ENCODE measurements around the gene SEMA6B. TPM values are rescaled to one million over a fixed set of nuclear protein-coding genes. Genes with fewer than 3 reads are reported as not detected.

Gene SEMA6B
- total RNA-seq, 1 donor from 2014 or later: 25.3 TPM

DNA sequence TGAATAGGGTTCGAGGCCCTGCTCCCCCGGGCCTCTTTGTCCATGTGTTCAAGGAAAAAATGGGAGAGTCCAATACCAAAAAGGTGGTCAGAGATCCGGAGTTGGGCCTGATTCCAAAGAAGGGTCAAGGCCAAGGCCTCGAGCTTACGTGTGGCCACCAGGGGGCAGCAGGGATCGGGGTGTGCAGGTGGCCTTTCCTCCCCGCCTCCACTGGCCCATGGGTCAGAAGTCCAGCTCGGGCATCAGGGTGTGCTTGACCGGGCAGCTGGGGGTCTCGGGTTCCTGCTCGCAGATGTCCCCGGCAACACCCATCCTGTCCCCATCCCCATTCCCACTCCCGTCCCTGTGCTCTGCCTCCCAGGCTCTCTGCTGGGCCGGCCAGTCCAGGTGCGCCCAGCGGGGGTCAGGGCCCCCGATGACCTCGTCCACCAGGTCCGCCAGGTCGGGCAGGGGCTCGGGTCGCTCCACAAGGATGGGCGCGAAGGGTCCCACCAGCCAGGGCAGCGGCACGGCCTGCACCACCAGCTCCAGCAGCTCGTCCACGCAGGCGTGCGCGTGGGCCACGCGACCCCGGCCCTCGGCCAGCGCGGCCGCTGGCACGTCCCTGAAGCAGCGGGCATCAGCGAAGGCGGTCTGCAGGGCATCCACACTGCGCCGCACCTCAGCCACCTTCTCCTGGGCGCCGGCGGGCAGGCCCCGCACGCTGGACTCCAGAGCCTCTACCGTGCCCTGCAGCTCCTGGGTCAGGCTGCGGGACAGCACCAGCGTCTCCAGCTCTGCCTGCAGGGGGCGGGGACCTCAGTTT is 36.0 kb downstream of the SEMA6B start:
- H3K4me1 Mint-ChIP-seq: no peaks in the 10 kb centered on the region
- H3K9me3 Mint-ChIP-seq: no peaks in the 10 kb centered on the region
- no peaks in the 10 kb centered on the region for H3K36me3 Mint-ChIP-seq (ENCODE audit: low read depth)
- TF ChIP-seq, protein P1, sequence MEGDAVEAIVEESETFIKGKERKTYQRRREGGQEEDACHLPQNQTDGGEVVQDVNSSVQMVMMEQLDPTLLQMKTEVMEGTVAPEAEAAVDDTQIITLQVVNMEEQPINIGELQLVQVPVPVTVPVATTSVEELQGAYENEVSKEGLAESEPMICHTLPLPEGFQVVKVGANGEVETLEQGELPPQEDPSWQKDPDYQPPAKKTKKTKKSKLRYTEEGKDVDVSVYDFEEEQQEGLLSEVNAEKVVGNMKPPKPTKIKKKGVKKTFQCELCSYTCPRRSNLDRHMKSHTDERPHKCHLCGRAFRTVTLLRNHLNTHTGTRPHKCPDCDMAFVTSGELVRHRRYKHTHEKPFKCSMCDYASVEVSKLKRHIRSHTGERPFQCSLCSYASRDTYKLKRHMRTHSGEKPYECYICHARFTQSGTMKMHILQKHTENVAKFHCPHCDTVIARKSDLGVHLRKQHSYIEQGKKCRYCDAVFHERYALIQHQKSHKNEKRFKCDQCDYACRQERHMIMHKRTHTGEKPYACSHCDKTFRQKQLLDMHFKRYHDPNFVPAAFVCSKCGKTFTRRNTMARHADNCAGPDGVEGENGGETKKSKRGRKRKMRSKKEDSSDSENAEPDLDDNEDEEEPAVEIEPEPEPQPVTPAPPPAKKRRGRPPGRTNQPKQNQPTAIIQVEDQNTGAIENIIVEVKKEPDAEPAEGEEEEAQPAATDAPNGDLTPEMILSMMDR (conservative IDR thresholded peaks at IDR 0.05): peak; percentile 69
- no peak overlapping the region for H3K4me3 Mint-ChIP-seq
- no peaks in the 10 kb centered on the region for H3K27me3 Mint-ChIP-seq (ENCODE audit: low read depth)
- DNase-seq (ENCODE audit: low read depth, low spot score): peak; percentile 58
- H3K27ac Mint-ChIP-seq (ENCODE audit: unreplicated experiment): no peak overlapping the region

DNA sequence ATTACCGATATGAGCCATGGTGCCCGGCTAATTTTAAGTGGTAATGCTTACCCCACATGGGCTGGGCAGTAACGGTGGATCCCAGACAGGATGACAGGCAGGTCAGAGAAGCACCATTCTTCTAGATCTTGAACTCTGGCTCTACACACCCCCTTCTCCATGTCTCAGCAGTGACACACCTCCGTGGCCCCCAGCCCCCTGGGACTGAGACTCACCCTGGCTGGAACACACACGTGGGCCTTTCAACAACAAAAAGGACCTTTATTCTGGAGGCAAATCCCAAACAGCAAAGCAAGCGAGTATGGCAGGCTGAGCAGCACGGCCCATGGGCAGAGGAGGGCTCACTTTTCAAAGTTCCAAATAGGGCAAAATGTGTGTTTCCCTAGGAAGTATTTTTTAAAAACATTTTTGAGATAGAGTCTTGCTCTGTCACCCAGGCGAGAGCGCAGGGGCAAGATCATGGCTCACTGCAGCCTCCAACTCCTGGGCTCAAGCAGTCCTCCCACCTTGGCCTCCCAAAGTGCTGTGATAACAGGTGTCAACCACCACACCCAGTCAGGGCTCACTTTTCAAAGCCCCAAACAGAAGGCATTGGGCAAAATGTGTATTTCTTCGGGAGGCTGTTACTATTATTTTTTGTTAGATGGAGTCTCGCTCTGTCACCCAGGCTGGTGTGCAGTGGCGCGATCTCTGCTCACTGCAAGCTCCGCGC is 37.0 kb downstream of the SEMA6B start:
- no peak for DNase-seq (ENCODE audit: low read depth, low spot score)
- TF ChIP-seq, protein P1 (conservative IDR thresholded peaks at IDR 0.05): no peak
- Mint-ChIP-seq H3K27me3 (ENCODE audit: low read depth) (no peaks in the 10 kb centered on the region), H3K36me3 (ENCODE audit: low read depth) (no peaks in the 10 kb centered on the region), H3K4me1 (no peaks in the 10 kb centered on the region), H3K9me3 (no peaks in the 10 kb centered on the region), H3K27ac (ENCODE audit: unreplicated experiment) (no peak overlapping the region), H3K4me3 (no peak overlapping the region)

DNA sequence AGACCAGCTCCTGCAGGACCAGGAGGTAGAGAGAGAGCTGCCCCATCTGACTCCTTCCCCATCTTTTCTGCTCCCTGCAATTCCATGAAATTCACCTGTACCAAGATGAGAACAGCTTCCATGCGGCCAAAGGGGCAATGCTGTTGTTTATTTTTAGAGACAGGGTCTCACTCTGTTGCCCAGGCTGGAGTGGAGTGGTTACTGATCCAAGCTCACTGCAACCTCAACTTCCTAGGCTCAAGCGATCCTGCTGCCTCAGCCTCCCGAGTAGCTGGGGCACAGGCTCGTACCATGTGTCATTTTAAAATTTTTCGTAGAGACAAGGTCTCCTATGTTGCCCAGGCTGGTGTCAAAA is 37.6 kb downstream of the SEMA6B start:
- Mint-ChIP-seq H3K4me3 (no peak overlapping the region), H3K27me3 (ENCODE audit: low read depth) (no peaks in the 10 kb centered on the region), H3K27ac (ENCODE audit: unreplicated experiment) (no peak overlapping the region), H3K36me3 (ENCODE audit: low read depth) (no peaks in the 10 kb centered on the region), H3K4me1 (no peaks in the 10 kb centered on the region), H3K9me3 (no peaks in the 10 kb centered on the region)
- TF ChIP-seq, protein P1 (conservative IDR thresholded peaks at IDR 0.05): no peak
- DNase-seq (ENCODE audit: low read depth, low spot score): no peak

DNA sequence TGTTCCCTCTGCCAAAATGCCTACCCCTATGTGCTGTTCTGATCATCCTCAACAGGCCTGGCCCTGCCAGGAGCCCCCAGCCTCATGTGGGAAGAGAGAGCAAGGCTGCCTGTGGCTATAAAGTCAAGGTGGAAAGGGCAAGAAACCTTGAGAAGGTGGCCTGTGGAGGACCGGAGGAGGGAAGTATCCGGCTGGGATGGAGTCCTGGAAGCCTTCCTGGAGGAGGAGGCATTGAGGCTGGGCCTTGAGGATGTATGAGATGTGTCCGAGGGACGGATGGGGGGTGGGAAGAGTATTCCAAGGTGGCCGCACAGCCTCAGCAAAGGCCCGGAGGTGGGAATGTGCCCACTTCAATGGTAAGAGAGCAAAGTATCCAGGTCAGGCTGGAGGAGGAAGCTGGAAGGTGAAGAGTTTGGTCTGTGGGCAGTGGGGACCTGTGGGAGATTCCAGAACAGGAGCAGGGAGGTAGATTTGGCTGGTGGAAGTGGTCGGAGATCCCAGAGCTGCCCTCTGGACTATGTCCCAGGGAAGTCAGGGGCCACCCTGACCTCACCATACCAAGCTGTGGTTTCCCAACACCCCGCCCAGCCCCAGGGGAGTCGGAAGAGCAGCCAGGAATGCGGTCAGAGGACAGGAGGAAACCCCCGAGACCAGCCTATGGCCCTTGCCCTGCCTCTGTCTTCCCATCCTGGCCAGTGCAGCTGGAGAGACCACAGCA is 38.2 kb downstream of the SEMA6B start:
- no peaks in the 10 kb centered on the region for H3K4me1 Mint-ChIP-seq
- no peaks in the 10 kb centered on the region for H3K27me3 Mint-ChIP-seq (ENCODE audit: low read depth)
- H3K9me3 Mint-ChIP-seq: no peaks in the 10 kb centered on the region
- H3K4me3 Mint-ChIP-seq: no peak overlapping the region
- no peaks in the 10 kb centered on the region for H3K36me3 Mint-ChIP-seq (ENCODE audit: low read depth)
- TF ChIP-seq, protein P1 (conservative IDR thresholded peaks at IDR 0.05): no peak
- no peak for DNase-seq (ENCODE audit: low read depth, low spot score)
- no peak overlapping the region for H3K27ac Mint-ChIP-seq (ENCODE audit: unreplicated experiment)

DNA sequence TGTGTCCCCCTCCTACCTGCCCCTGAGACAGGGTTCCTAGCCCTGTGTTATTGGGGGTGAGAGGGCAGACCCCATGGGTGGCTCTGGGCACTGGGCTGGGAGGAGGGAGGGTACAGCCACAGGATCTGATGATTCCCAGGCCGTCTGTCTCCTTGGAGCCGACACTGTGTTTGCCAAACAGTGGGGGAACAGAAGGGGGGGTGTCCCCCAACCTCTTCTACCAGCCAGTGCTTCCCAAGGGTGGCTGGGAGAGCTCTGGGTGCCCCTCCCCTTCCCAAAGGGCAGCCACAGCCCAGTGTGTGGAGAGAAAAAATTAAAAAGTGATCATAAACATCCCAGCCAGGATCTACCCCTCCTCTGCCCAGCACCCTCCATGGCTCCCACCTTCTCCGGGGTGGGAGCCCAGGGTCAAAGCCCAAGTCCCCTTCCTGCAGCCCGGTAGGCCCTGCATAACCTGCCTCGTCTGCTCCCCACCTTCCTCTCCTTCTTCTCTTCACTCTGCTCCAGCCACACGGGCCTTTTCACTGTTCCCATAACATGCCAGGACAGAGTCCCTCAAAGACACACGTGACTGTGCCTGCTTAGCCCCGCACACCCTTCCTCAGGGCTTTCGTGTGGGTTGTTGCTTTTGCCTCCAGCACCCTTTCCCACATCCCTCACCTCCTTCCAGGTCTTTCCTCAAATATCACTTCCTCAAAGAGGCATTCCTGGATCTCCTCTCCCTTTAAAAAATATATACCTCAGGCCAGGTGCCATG is 39.8 kb downstream of the SEMA6B start:
- Mint-ChIP-seq H3K27ac (ENCODE audit: unreplicated experiment) (no peak overlapping the region), H3K4me3 (no peak overlapping the region), H3K36me3 (ENCODE audit: low read depth) (no peaks in the 10 kb centered on the region), H3K27me3 (ENCODE audit: low read depth) (no peaks in the 10 kb centered on the region), H3K4me1 (no peaks in the 10 kb centered on the region), H3K9me3 (no peaks in the 10 kb centered on the region)
- TF ChIP-seq, protein P1 (conservative IDR thresholded peaks at IDR 0.05): no peak
- DNase-seq (ENCODE audit: low read depth, low spot score): no peak
